ENCODE data around the gene THAP9. TPM values are rescaled to one million over a fixed set of nuclear protein-coding genes. Genes with fewer than 3 reads are reported as not detected.

The THAP9 gene
- total RNA-seq, 6 experiments from 2014 or later, result 0.92 to 3.8 (median 3.0) TPM

- Histone ChIP-seq H3K27me3 (no peaks in the 10 kb centered on the region), H3K9me3 (no peaks in the 10 kb centered on the region), H3K4me1 (no peaks in the 10 kb centered on the region), H3K27ac (no peak overlapping the region), H3K4me3 (no peak overlapping the region), H3K36me3 (no peaks in the 10 kb centered on the region)
- intact Hi-C loops (cut with DNase I), result no loop called here
- WGBS (ENCODE audit: insufficient coverage, low coverage, low lambda C conversion rate, missing lambda C conversion rate), result 96% methylated on average over 4 of the region's 4 CpGs
- TF ChIP-seq, protein P1, sequence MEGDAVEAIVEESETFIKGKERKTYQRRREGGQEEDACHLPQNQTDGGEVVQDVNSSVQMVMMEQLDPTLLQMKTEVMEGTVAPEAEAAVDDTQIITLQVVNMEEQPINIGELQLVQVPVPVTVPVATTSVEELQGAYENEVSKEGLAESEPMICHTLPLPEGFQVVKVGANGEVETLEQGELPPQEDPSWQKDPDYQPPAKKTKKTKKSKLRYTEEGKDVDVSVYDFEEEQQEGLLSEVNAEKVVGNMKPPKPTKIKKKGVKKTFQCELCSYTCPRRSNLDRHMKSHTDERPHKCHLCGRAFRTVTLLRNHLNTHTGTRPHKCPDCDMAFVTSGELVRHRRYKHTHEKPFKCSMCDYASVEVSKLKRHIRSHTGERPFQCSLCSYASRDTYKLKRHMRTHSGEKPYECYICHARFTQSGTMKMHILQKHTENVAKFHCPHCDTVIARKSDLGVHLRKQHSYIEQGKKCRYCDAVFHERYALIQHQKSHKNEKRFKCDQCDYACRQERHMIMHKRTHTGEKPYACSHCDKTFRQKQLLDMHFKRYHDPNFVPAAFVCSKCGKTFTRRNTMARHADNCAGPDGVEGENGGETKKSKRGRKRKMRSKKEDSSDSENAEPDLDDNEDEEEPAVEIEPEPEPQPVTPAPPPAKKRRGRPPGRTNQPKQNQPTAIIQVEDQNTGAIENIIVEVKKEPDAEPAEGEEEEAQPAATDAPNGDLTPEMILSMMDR (IDR thresholded peaks at IDR 0.05), result no peak
- no peak for TF ChIP-seq POLR2A (IDR thresholded peaks at IDR 0.05)
- ATAC-seq, result no peak
- no peak for DNase-seq
Observed at GRCh38 chr4:82954212-82954611, 53.7 kb downstream of the THAP9 start.

GRCh38 chr4:82957045-82957444 lies 56.5 kb downstream of the THAP9 start:
- Histone ChIP-seq H3K9me3 (no peaks in the 10 kb centered on the region), H3K27me3 (no peaks in the 10 kb centered on the region), H3K4me3 (no peak overlapping the region), H3K4me1 (no peaks in the 10 kb centered on the region), H3K36me3 (no peaks in the 10 kb centered on the region), H3K27ac (no peak overlapping the region)
- ATAC-seq, result no peak
- 91% methylated on average over 1 of the region's 1 CpG for WGBS (ENCODE audit: insufficient coverage, low coverage, low lambda C conversion rate, missing lambda C conversion rate)
- no peak for DNase-seq
- intact Hi-C loops (cut with DNase I), result no loop called here
- no peak for TF ChIP-seq POLR2A (IDR thresholded peaks at IDR 0.05)
- TF ChIP-seq, protein P1 (IDR thresholded peaks at IDR 0.05), result no peak

DNA sequence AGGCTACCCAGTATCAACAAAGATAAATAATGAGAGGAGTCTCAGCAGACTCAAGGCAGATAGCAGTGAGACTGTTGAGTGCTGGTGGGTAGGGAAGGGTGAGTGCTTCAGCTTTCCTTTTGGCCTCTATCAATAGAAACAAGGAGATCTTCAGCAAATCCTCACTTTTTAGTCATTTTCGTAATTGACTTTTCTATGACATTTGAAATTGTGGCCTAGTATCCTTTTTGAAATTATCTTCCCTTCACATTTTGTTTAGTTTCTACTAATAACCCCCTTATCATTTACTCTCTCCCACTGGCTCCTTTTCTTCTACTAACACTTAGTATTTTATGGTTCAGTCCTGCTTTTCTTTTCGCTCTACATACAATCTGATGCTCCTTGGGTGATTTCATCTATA lies 65.2 kb downstream of the THAP9 start:
- WGBS (ENCODE audit: insufficient coverage, low coverage, low lambda C conversion rate, missing lambda C conversion rate), result 100% methylated on average over 2 of the region's 2 CpGs
- Histone ChIP-seq H3K36me3 (peaks cover 0 to 4% (median 0%) of the 10 kb centered on the region in 4 donors), H3K4me3 (no peak overlapping the region)

GRCh38 chr4:82968972-82969371 lies 68.4 kb downstream of the THAP9 start:
- Histone ChIP-seq H3K36me3 (peaks cover 0 to 4% (median 0%) of the 10 kb centered on the region in 4 donors), H3K4me1 (no peaks in the 10 kb centered on the region), H3K4me3 (no peak overlapping the region), H3K27me3 (no peaks in the 10 kb centered on the region), H3K9me3 (no peaks in the 10 kb centered on the region), H3K27ac (no peak overlapping the region)
- intact Hi-C loops (cut with DNase I), result no loop called here
- TF ChIP-seq, protein P1 (IDR thresholded peaks at IDR 0.05), result no peak
- no peak for TF ChIP-seq POLR2A (IDR thresholded peaks at IDR 0.05)
- DNase-seq (no peak), ATAC-seq (no peak)
- WGBS (ENCODE audit: insufficient coverage, low coverage, low lambda C conversion rate, missing lambda C conversion rate), result 71% methylated on average over 3 of the region's 4 CpGs

More for the DNA sequence above, 65.2 kb downstream of the THAP9 start:
- Histone ChIP-seq H3K9me3 (no peaks in the 10 kb centered on the region), H3K27ac (no peak overlapping the region), H3K27me3 (no peaks in the 10 kb centered on the region), H3K4me1 (no peaks in the 10 kb centered on the region)
- DNase-seq, result no peak
- TF ChIP-seq, protein P1 (IDR thresholded peaks at IDR 0.05), result no peak
- no peak for TF ChIP-seq POLR2A (IDR thresholded peaks at IDR 0.05)
- ATAC-seq, result no peak
- intact Hi-C loops (cut with DNase I), result no loop called here

- Histone ChIP-seq H3K9me3 (no peaks in the 10 kb centered on the region), H3K27ac (no peak overlapping the region), H3K36me3 (peaks cover 0 to 4% (median 0%) of the 10 kb centered on the region in 4 donors), H3K27me3 (no peaks in the 10 kb centered on the region), H3K4me3 (no peak overlapping the region), H3K4me1 (no peaks in the 10 kb centered on the region)
- ATAC-seq (no peak), DNase-seq (no peak)
- 86% methylated on average over 2 of the region's 2 CpGs for WGBS (ENCODE audit: insufficient coverage, low coverage, low lambda C conversion rate, missing lambda C conversion rate)
- intact Hi-C loops (cut with DNase I), result no loop called here
- no peak for TF ChIP-seq POLR2A (IDR thresholded peaks at IDR 0.05)
- TF ChIP-seq, protein P1 (IDR thresholded peaks at IDR 0.05), result no peak
Observed at GRCh38 chr4:82969414-82969813, 68.9 kb downstream of the THAP9 start.
